Endothelial cell of umbilical vein (primary cell): Measurements from ENCODE around the gene HOXA4. TPM values are rescaled to one million over a fixed set of nuclear protein-coding genes. Genes with fewer than 3 reads are reported as not detected.

Source experiments
- BruUV-seq: library from RNA; stranded (reverse); fragments of 400-500 nt; replicated peaks from 2 replicates; lab custom pipeline; 2021; lab: Mats Ljungman, UMichigan
- CTCF ChIA-PET: fragments of 300-600, 350-600 bp; sonication (Branson Sonifier 250); formaldehyde crosslinking; loops from one replicate; lab custom pipeline; 2021; ENCODE audit warnings: antibody characterized with exemption, inconsistent platforms; lab: Charles Lee
- POLR2A ChIA-PET: fragments of 300-600, 350-600 bp; sonication (Branson Sonifier 250); formaldehyde crosslinking; loops from one replicate; lab custom pipeline; 2021; ENCODE audit warnings: antibody characterized with exemption, inconsistent platforms; lab: Charles Lee
- DNase-seq: peaks from one replicate; pipeline ENCODE4 v3.0.0-alpha.2; 2011; ENCODE audit warnings: low read depth, low spot score
- FAIRE-seq: peaks from 2 replicates; lab custom pipeline; 2011; peaks lifted over from hg19 to GRCh38; lab: Jason Lieb, UNC
- H2AFZ ChIP-seq: 2 replicates; pipeline ENCODE4 v1.6.0; 2012; ENCODE audit warnings: low read depth, low read length, control low read depth, inconsistent platforms
- H3K27ac ChIP-seq: 2 replicates; pipeline ENCODE4 v1.5.1; 2011; ENCODE audit warnings: low read depth, mild to moderate bottlenecking, control low read depth, low read length, moderate library complexity; ENCODE audit not compliant: insufficient read depth
- H3K27me3 ChIP-seq, 2 experiments: 2 replicates each; pipeline versions ENCODE4 v1.6.0 to v1.6.1; 2011; ENCODE audit warnings: low read length in 2 of 2, mixed read lengths in 1 of 2; ENCODE audit not compliant: control insufficient read depth in 2 of 2, insufficient read depth in 2 of 2
- H3K36me3 ChIP-seq, 2 experiments: 2 replicates in 1 of 2; 3 replicates in 1 of 2; pipeline ENCODE4 v1.5.1; 2011; ENCODE audit warnings: low read length in 2 of 2, mild to moderate bottlenecking in 1 of 2, moderate library complexity in 1 of 2; ENCODE audit not compliant: control insufficient read depth in 2 of 2, insufficient read depth in 2 of 2; ENCODE audit errors: extremely low read depth in 1 of 2
- H3K4me1 ChIP-seq: 3 replicates; pipeline ENCODE4 v1.5.1; 2011; ENCODE audit warnings: mild to moderate bottlenecking, low read length; ENCODE audit not compliant: control insufficient read depth, insufficient read depth; ENCODE audit errors: extremely low read depth
- H3K4me2 ChIP-seq: 2 replicates; pipeline ENCODE4 v1.6.1; 2011; ENCODE audit warnings: low read length, control low read depth, mixed read lengths; ENCODE audit not compliant: insufficient read depth
- H3K4me3 ChIP-seq, 3 experiments: fragments of 200-600 bp in 1 of 3; sonication (generic), shearing (Covaris generic) in 1 of 3; replicated peaks in 1 of 3; 2 replicates each; pipeline ENCODE4 v1.5.1; 2011 to 2016; ENCODE audit warnings: control low read depth in 3 of 3, low read length in 3 of 3, mild to moderate bottlenecking in 2 of 3, inconsistent platforms in 1 of 3, low read depth in 1 of 3, moderate library complexity in 1 of 3; ENCODE audit not compliant: insufficient read depth in 1 of 3
- H3K79me2 ChIP-seq: 2 replicates; pipeline ENCODE4 v1.6.0; 2012; ENCODE audit warnings: low read length, inconsistent platforms; ENCODE audit not compliant: control insufficient read depth, insufficient read depth
- H3K9ac ChIP-seq: replicated peaks from 2 replicates; pipeline ENCODE3; 2011; ENCODE audit warnings: low read length, control low read depth; ENCODE audit not compliant: insufficient read depth; ENCODE audit errors: extremely low read depth
- H3K9me1 ChIP-seq: replicated peaks from 3 replicates; pipeline ENCODE4 v1.6.0; 2011; ENCODE audit warnings: mild to moderate bottlenecking, low read length; ENCODE audit not compliant: control insufficient read depth, insufficient read depth; ENCODE audit errors: extremely low read depth
- H3K9me3 ChIP-seq: replicated peaks from 2 replicates; pipeline ENCODE4 v1.5.1; 2012; ENCODE audit warnings: low read length, inconsistent platforms; ENCODE audit not compliant: control insufficient read depth, insufficient read depth
- H4K20me1 ChIP-seq: replicated peaks from 2 replicates; pipeline ENCODE3; 2011; ENCODE audit warnings: mild to moderate bottlenecking, low read length; ENCODE audit not compliant: control insufficient read depth, insufficient read depth; ENCODE audit errors: extremely low read depth
- CTCF ChIP-seq, 2 donors: IDR thresholded peaks; 1 replicate in 1 of 2; 2 replicates in 1 of 2; pipeline ENCODE4 v1.5.1; 2011; ENCODE audit warnings: low read length in 2 of 2, mild to moderate bottlenecking in 2 of 2, moderate library complexity in 2 of 2, control low read depth in 1 of 2, inconsistent platforms in 1 of 2, low read depth in 1 of 2; ENCODE audit not compliant: insufficient read depth in 1 of 2; ENCODE audit errors: extremely low read depth in 1 of 2
- EZH2 ChIP-seq: IDR thresholded peaks from 2 replicates; pipeline ENCODE4 v1.6.1; 2012; ENCODE audit warnings: borderline replicate concordance, low read depth, mild to moderate bottlenecking, moderate library complexity, low read length, inconsistent platforms; ENCODE audit not compliant: severe bottlenecking
- FOS ChIP-seq: IDR thresholded peaks from 2 replicates; pipeline ENCODE4 v1.6.1; 2011; ENCODE audit warnings: mild to moderate bottlenecking, low read length, moderate library complexity, borderline replicate concordance; ENCODE audit not compliant: insufficient read depth
- GATA2 ChIP-seq: IDR thresholded peaks from 2 replicates; pipeline ENCODE4 v1.7.0; 2011; ENCODE audit warnings: low read depth, mild to moderate bottlenecking, moderate library complexity, mixed read lengths, low read length; ENCODE audit not compliant: insufficient read length, insufficient read depth
- JUN ChIP-seq: IDR thresholded peaks from 2 replicates; pipeline ENCODE4 v1.6.1; 2011; ENCODE audit warnings: borderline replicate concordance, low read depth; ENCODE audit not compliant: insufficient read length, insufficient read depth
- MAX ChIP-seq: IDR thresholded peaks from 2 replicates; pipeline ENCODE4 v1.6.1; 2011; ENCODE audit not compliant: insufficient read depth, insufficient read length
- MYC ChIP-seq: IDR thresholded peaks from one replicate; pipeline ENCODE4 v1.6.1; 2011; ENCODE audit warnings: mild to moderate bottlenecking, low read depth, low read length
- POLR2A ChIP-seq: IDR thresholded peaks from 2 replicates; pipeline ENCODE4 v1.6.1; 2012; ENCODE audit warnings: low read depth, mild to moderate bottlenecking, control low read depth, low read length
- POLR2AphosphoS5 ChIP-seq: IDR thresholded peaks from 2 replicates; pipeline ENCODE4 v1.6.1; 2012; ENCODE audit warnings: low read depth, mild to moderate bottlenecking, control low read depth, low read length, moderate library complexity; ENCODE audit not compliant: insufficient read depth
- dilution Hi-C: fragments of 300-500 bp; cut with MboI; formaldehyde crosslinking; loops from one replicate; pipeline ENCODE4 v1.15.0; 2019; ENCODE audit warnings: low sequenced_read_pairs; ENCODE audit not compliant: extremely low pct_ligation_motif_present
- intact Hi-C: fragments of 100-400 bp; cut with micrococcal nuclease; formaldehyde crosslinking; loops from one replicate; pipeline ENCODE4 v1.10.0; 2022
- polyA plus RNA-seq, 4 experiments: library from polyadenylated mRNA; depleted of rRNA in 3 of 4; stranded (reverse) in 3 of 4; unstranded in 1 of 4; fragments of >200 nt; gene quantifications; 2 replicates each; pipeline versions ENCODE4 v1.2.1 to v1.2.3, GENCODE V29; 2011 to 2012; ENCODE audit warnings: missing spikeins in 1 of 4
- total RNA-seq: library from RNA; stranded (reverse); gene quantifications from 2 replicates; pipeline ENCODE4 v1.2.3, GENCODE V29; 2021

Gene HOXA4
- total and polyA plus RNA-seq, 2 donors (not counting 3 experiments of a cell fraction or from before 2014, with no cell fraction given) = 4.9 to 8.1 TPM

- Histone ChIP-seq H3K4me2 (peak within 1 kb of the TSS; percentile 78), H2AFZ (no peak within 1 kb of the TSS), H3K9ac (peak within 1 kb of the TSS; percentile 65), H4K20me1 (no peaks in the 10 kb centered on the region), H3K9me1 (no peaks in the 10 kb centered on the region), H3K9me3 (no peaks in the 10 kb centered on the region), H3K27me3 (no peaks in the 10 kb centered on the region), H3K36me3 (peaks cover 0 to 14% of the 10 kb centered on the region in 2 experiments), H3K27ac (peak within 1 kb of the TSS; percentile 67), H3K4me3 (peak within 1 kb of the TSS; percentile 9 to 85 (median 54)), H3K79me2 (peaks cover 97% of the 10 kb centered on the region), H3K4me1 (peaks cover 59% of the 10 kb centered on the region)
- peak; percentile 80 for FAIRE-seq
- no peak for TF ChIP-seq FOS
- TF ChIP-seq GATA2 = no peak
- no peak for TF ChIP-seq EZH2
- no peak for TF ChIP-seq CTCF (IDR thresholded peaks at IDR 0.05; ENCODE audit: extremely low read depth in 1 of 2, insufficient read depth in 1 of 2, low read depth in 1 of 2, low read length in 2 of 2)
- TF ChIP-seq MYC = no peak
- TF ChIP-seq MAX = no peak
- TF ChIP-seq POLR2AphosphoS5 = no peak
- no peak for TF ChIP-seq JUN
- TF ChIP-seq POLR2A = no peak
- intact Hi-C loops (no loop called here), dilution Hi-C loops (no loop called here)
- BruUV-seq = no TSS peak
- ChIA-PET CTCF (interaction anchor here (0.6 to 7.0 kb wide), 11 partner anchors 8 to 777 kb away, joined by 3 to 83 read pairs (median 6); partner anchors contain the start of gene HOXA7), POLR2A (interaction anchor here (1.1 to 1.3 kb wide), 2 partner anchors 12 to 14 kb away, joined by 3 to 8 read pairs; no protein-coding TSS in a partner anchor)
- peak; percentile 76 for DNase-seq
Observed at GRCh38 chr7:27147199-27148030, 16.9 kb upstream of the HOXA4 start, which contains the start of gene HOXA6. Gene HOXA6, minus strand, starts transcription at chr7:27147774. Its CDS starts 25 bp downstream, at chr7:27147749.
